ENCODE results near the gene BLACAT1. TPM values are rescaled to one million over a fixed set of nuclear protein-coding genes. Genes with fewer than 3 reads are reported as not detected.

The BLACAT1 gene
- total RNA-seq, 2 experiments from 2014 or later = 0.25 to 0.32 TPM

- CTCF ChIA-PET = interaction anchor here (1.0 kb wide), 1 partner anchor 8 kb away, joined by 3 read pairs; no protein-coding TSS in a partner anchor
- H3K4me1 Mint-ChIP-seq = no peaks in the 10 kb centered on the region
- H3K9me3 Mint-ChIP-seq (ENCODE audit: low read depth) = no peaks in the 10 kb centered on the region
- intact Hi-C loops (cut with DNase I, micrococcal nuclease) = no loop called here
- H3K27me3 Mint-ChIP-seq = peaks cover 12% of the 10 kb centered on the region
- H3K4me3 Mint-ChIP-seq = no peak overlapping the region
- POLR2A ChIA-PET = no interaction called here
- no peak overlapping the region for H3K27ac Mint-ChIP-seq
- no peaks in the 10 kb centered on the region for H3K36me3 Mint-ChIP-seq (ENCODE audit: low read depth)
- ATAC-seq = no peak
- DNase-seq = no peak
These were observed 39.5 kb upstream of the BLACAT1 start for GRCh38 chr1:205495237-205495823.

GRCh38 chr1:205494115-205494514 is 38.3 kb upstream of the BLACAT1 start:
- H3K27me3 Mint-ChIP-seq = peaks cover 12% of the 10 kb centered on the region
- no peak for ATAC-seq
- intact Hi-C loops (cut with DNase I, micrococcal nuclease) = no loop called here
- H3K9me3 Mint-ChIP-seq (ENCODE audit: low read depth) = no peaks in the 10 kb centered on the region
- H3K27ac Mint-ChIP-seq = no peak overlapping the region
- H3K4me1 Mint-ChIP-seq = no peaks in the 10 kb centered on the region
- no peak overlapping the region for H3K4me3 Mint-ChIP-seq
- ChIA-PET POLR2A (no interaction called here), CTCF (interaction anchor here (0.6 to 2.6 kb wide), 5 partner anchors 8 to 352 kb away, joined by 3 to 9 read pairs (median 3); no protein-coding TSS in a partner anchor)
- no peak for DNase-seq
- H3K36me3 Mint-ChIP-seq (ENCODE audit: low read depth) = no peaks in the 10 kb centered on the region

GRCh38 chr1:205493241-205494085 is 37.6 kb upstream of the BLACAT1 start:
- Mint-ChIP-seq H3K36me3 (ENCODE audit: low read depth) (no peaks in the 10 kb centered on the region), H3K4me1 (no peaks in the 10 kb centered on the region), H3K27me3 (peaks cover 12% of the 10 kb centered on the region), H3K4me3 (no peak overlapping the region), H3K27ac (no peak overlapping the region), H3K9me3 (ENCODE audit: low read depth) (no peaks in the 10 kb centered on the region)
- DNase-seq (no peak), ATAC-seq (peak; percentile 75)
- intact Hi-C loops (cut with DNase I, micrococcal nuclease) = no loop called here
- POLR2A ChIA-PET = no interaction called here
- CTCF ChIA-PET = interaction anchor here (0.6 to 2.6 kb wide), 10 partner anchors 8 to 352 kb away, joined by 3 to 9 read pairs (median 4); no protein-coding TSS in a partner anchor

GRCh38 chr1:205492774-205493173 is 36.9 kb upstream of the BLACAT1 start:
- ChIA-PET CTCF (interaction anchor here (0.6 to 2.6 kb wide), 12 partner anchors 10 to 351 kb away, joined by 3 to 9 read pairs (median 3); no protein-coding TSS in a partner anchor), POLR2A (no interaction called here)
- Mint-ChIP-seq H3K4me3 (no peak overlapping the region), H3K36me3 (ENCODE audit: low read depth) (no peaks in the 10 kb centered on the region), H3K4me1 (no peaks in the 10 kb centered on the region), H3K27ac (no peak overlapping the region), H3K27me3 (peaks cover 16% of the 10 kb centered on the region), H3K9me3 (ENCODE audit: low read depth) (no peaks in the 10 kb centered on the region)
- intact Hi-C loops (cut with DNase I, micrococcal nuclease) = no loop called here
- no peak for DNase-seq
- no peak for ATAC-seq

GRCh38 chr1:205492201-205492667 is 36.4 kb upstream of the BLACAT1 start:
- POLR2A ChIA-PET = no interaction called here
- H3K27ac Mint-ChIP-seq = no peak overlapping the region
- intact Hi-C loops (cut with DNase I, micrococcal nuclease) = no loop called here
- no peaks in the 10 kb centered on the region for H3K4me1 Mint-ChIP-seq
- H3K4me3 Mint-ChIP-seq = no peak overlapping the region
- DNase-seq (no peak), ATAC-seq (no peak)
- H3K36me3 Mint-ChIP-seq (ENCODE audit: low read depth) = no peaks in the 10 kb centered on the region
- H3K27me3 Mint-ChIP-seq = peaks cover 16% of the 10 kb centered on the region
- CTCF ChIA-PET = interaction anchor here (0.6 to 8.7 kb wide), 11 partner anchors 9 to 167 kb away, joined by 3 to 191 read pairs (median 3); no protein-coding TSS in a partner anchor
- H3K9me3 Mint-ChIP-seq (ENCODE audit: low read depth) = no peaks in the 10 kb centered on the region

GRCh38 chr1:205491794-205492193 is 35.9 kb upstream of the BLACAT1 start:
- Mint-ChIP-seq H3K4me1 (no peaks in the 10 kb centered on the region), H3K4me3 (no peak overlapping the region), H3K27me3 (peaks cover 17% of the 10 kb centered on the region), H3K9me3 (ENCODE audit: low read depth) (no peaks in the 10 kb centered on the region), H3K36me3 (ENCODE audit: low read depth) (no peaks in the 10 kb centered on the region), H3K27ac (no peak overlapping the region)
- ChIA-PET POLR2A (no interaction called here), CTCF (interaction anchor here (0.9 to 8.7 kb wide), 7 partner anchors 9 to 167 kb away, joined by 3 to 191 read pairs (median 7); no protein-coding TSS in a partner anchor)
- ATAC-seq (no peak), DNase-seq (no peak)
- intact Hi-C loops (cut with DNase I, micrococcal nuclease) = no loop called here

- ChIA-PET POLR2A (no interaction called here), CTCF (interaction anchor here (0.6 to 8.7 kb wide), 27 partner anchors 10 to 1141 kb away, joined by 3 to 191 read pairs (median 5); partner anchors contain the start of gene BLACAT1)
- DNase-seq = peak; percentile 67
- Mint-ChIP-seq H3K27me3 (peaks cover 28% of the 10 kb centered on the region), H3K4me1 (no peaks in the 10 kb centered on the region), H3K27ac (no peak overlapping the region), H3K4me3 (no peak overlapping the region), H3K36me3 (ENCODE audit: low read depth) (no peaks in the 10 kb centered on the region), H3K9me3 (ENCODE audit: low read depth) (no peaks in the 10 kb centered on the region)
- intact Hi-C loops (cut with DNase I, micrococcal nuclease) = loop anchor here (1.0 to 5.0 kb wide), 4 partner anchors 36 to 216 kb away; no protein-coding TSS in a partner anchor
- ATAC-seq = peak; percentile 82
These were observed 32.4 kb upstream of the BLACAT1 start for GRCh38 chr1:205488074-205488723.

GRCh38 chr1:205486258-205486657 is 30.4 kb upstream of the BLACAT1 start:
- CTCF ChIA-PET = interaction anchor here (0.6 to 8.7 kb wide), 39 partner anchors 8 to 1284 kb away, joined by 3 to 191 read pairs (median 7); partner anchors contain the start of gene KLHDC8A
- POLR2A ChIA-PET = no interaction called here
- no peaks in the 10 kb centered on the region for H3K36me3 Mint-ChIP-seq (ENCODE audit: low read depth)
- ATAC-seq = no peak
- no peak overlapping the region for H3K4me3 Mint-ChIP-seq
- H3K9me3 Mint-ChIP-seq (ENCODE audit: low read depth) = no peaks in the 10 kb centered on the region
- intact Hi-C loops (cut with DNase I, micrococcal nuclease) = loop anchor here (5.0 kb wide), 2 partner anchors 149 to 214 kb away; no protein-coding TSS in a partner anchor
- no peak overlapping the region for H3K27ac Mint-ChIP-seq
- DNase-seq = no peak
- peaks cover 4% of the 10 kb centered on the region for H3K4me1 Mint-ChIP-seq
- peaks cover 40% of the 10 kb centered on the region for H3K27me3 Mint-ChIP-seq

- Mint-ChIP-seq H3K36me3 (ENCODE audit: low read depth) (no peaks in the 10 kb centered on the region), H3K4me1 (peaks cover 13% of the 10 kb centered on the region), H3K27me3 (peaks cover 43% of the 10 kb centered on the region), H3K9me3 (ENCODE audit: low read depth) (no peaks in the 10 kb centered on the region), H3K4me3 (no peak overlapping the region), H3K27ac (no peak overlapping the region)
- POLR2A ChIA-PET = no interaction called here
- DNase-seq (peak; percentile 78), ATAC-seq (peak; percentile 69)
- CTCF ChIA-PET = interaction anchor here (0.5 to 8.7 kb wide), 62 partner anchors 9 to 1285 kb away, joined by 3 to 191 read pairs (median 5); partner anchors contain the start of genes DYRK3 and KLHDC8A
- intact Hi-C loops (cut with DNase I, micrococcal nuclease) = loop anchor here (1.0 to 5.0 kb wide), 7 partner anchors 43 to 213 kb away; no protein-coding TSS in a partner anchor
These were observed 29.4 kb upstream of the BLACAT1 start for GRCh38 chr1:205484985-205485967.

- Mint-ChIP-seq H3K4me3 (no peak overlapping the region), H3K9me3 (ENCODE audit: low read depth) (no peaks in the 10 kb centered on the region), H3K27ac (no peak overlapping the region), H3K36me3 (ENCODE audit: low read depth) (no peaks in the 10 kb centered on the region), H3K27me3 (peaks cover 47% of the 10 kb centered on the region), H3K4me1 (peaks cover 21% of the 10 kb centered on the region)
- intact Hi-C loops (cut with DNase I, micrococcal nuclease) = loop anchor here in 1 of 2 experiments (5.0 kb wide), 1 partner anchor 41 kb away; no protein-coding TSS in a partner anchor
- ATAC-seq (no peak), DNase-seq (no peak)
- ChIA-PET CTCF (interaction anchor here (1.2 to 1.7 kb wide), 3 partner anchors 9 to 86 kb away, joined by 5 to 9 read pairs (median 8); no protein-coding TSS in a partner anchor), POLR2A (no interaction called here)
These were observed 27.5 kb upstream of the BLACAT1 start for GRCh38 chr1:205483372-205483771.
